HepG2 (cell line): ENCODE data around the gene SGMS1. TPM values are rescaled to one million over a fixed set of nuclear protein-coding genes. Genes with fewer than 3 reads are reported as not detected.

ENCODE experiments used
- ARHGAP35 ChIP-seq: sonication (generic); formaldehyde crosslinking; IDR thresholded peaks from 2 replicates; pipeline ENCODE4 v1.9.0; 2022; ENCODE audit warnings: mild to moderate bottlenecking, inconsistent platforms, moderate library complexity, missing genetic modification reagents, borderline replicate concordance
- ATM ChIP-seq: fragments of 450-650 bp; IDR thresholded peaks from 2 replicates; pipeline ENCODE4 v1.7.1; 2017; ENCODE audit warnings: mild to moderate bottlenecking, borderline replicate concordance
- CBX1 ChIP-seq: IDR thresholded peaks from one replicate; pipeline ENCODE4 v1.6.1; 2016; ENCODE audit warnings: antibody characterized with exemption, low read depth
- DBP ChIP-seq: sonication (generic); formaldehyde crosslinking; IDR thresholded peaks from 2 replicates; pipeline ENCODE4 v1.4.0; 2020; ENCODE audit warnings: missing genetic modification reagents; ENCODE audit errors: not compliant biosample characterization
- ELF1 ChIP-seq: sonication (generic); formaldehyde crosslinking; IDR thresholded peaks from 2 replicates; pipeline ENCODE4 v1.4.0; 2020; ENCODE audit warnings: missing genetic modification reagents
- FOXC1 ChIP-seq: sonication (generic); formaldehyde crosslinking; IDR thresholded peaks from 2 replicates; pipeline ENCODE4 v1.8.0; 2022; ENCODE audit warnings: mild to moderate bottlenecking, missing genetic modification reagents, borderline replicate concordance
- GATA4 ChIP-seq: sonication (generic); IDR thresholded peaks from 2 replicates; pipeline ENCODE4 v1.6.1; 2016; ENCODE audit warnings: antibody characterized with exemption, low read depth, borderline replicate concordance
- KAT7 ChIP-seq: IDR thresholded peaks from 2 replicates; pipeline ENCODE4 v1.6.1; 2018; ENCODE audit warnings: borderline replicate concordance, missing compliant biosample characterization
- MEF2D ChIP-seq: sonication (generic); formaldehyde crosslinking; IDR thresholded peaks from 2 replicates; pipeline ENCODE4 v1.5.1; 2020; ENCODE audit warnings: mild to moderate bottlenecking, missing genetic modification reagents
- MEIS2 ChIP-seq: sonication (generic); formaldehyde crosslinking; IDR thresholded peaks from 2 replicates; pipeline ENCODE4 v1.9.0; 2021; ENCODE audit warnings: mild to moderate bottlenecking, missing genetic modification reagents
- NFYB ChIP-seq: sonication (generic); formaldehyde crosslinking; IDR thresholded peaks from 2 replicates; pipeline ENCODE4 v1.4.0; 2020; ENCODE audit warnings: missing genetic modification reagents
- NR2F1 ChIP-seq, 2 experiments: fragments of 450-650 bp in 1 of 2; formaldehyde crosslinking in 1 of 2; IDR thresholded peaks; 2 replicates each; pipeline versions ENCODE4 v1.5.0 to v1.6.1; 2016 to 2020; ENCODE audit warnings: mild to moderate bottlenecking in 1 of 2, missing compliant biosample characterization in 1 of 2, missing genetic modification reagents in 1 of 2, moderate library complexity in 1 of 2
- ONECUT2 ChIP-seq: sonication (generic); formaldehyde crosslinking; IDR thresholded peaks from 2 replicates; pipeline ENCODE4 v1.4.0; 2020; ENCODE audit warnings: missing genetic modification reagents
- RBM39 ChIP-seq: fragments of 200-400 bp; formaldehyde crosslinking; IDR thresholded peaks from one replicate; pipeline ENCODE4 v1.6.1; 2018; ENCODE audit warnings: antibody characterized with exemption, mild to moderate bottlenecking, low read depth, low read length; ENCODE audit not compliant: poor library complexity, severe bottlenecking
- SP2 ChIP-seq: sonication (generic); formaldehyde crosslinking; IDR thresholded peaks from 2 replicates; pipeline ENCODE4 v1.5.1; 2020; ENCODE audit warnings: mild to moderate bottlenecking, missing genetic modification reagents
- SPEN ChIP-seq: sonication (generic); formaldehyde crosslinking; IDR thresholded peaks from 2 replicates; pipeline ENCODE4 v1.5.1; 2020; ENCODE audit warnings: low read depth, mild to moderate bottlenecking, missing genetic modification reagents
- ZFP1 ChIP-seq: IDR thresholded peaks from 2 replicates; pipeline ENCODE4 v1.6.1; 2016
- ZSCAN21 ChIP-seq: sonication (generic); formaldehyde crosslinking; IDR thresholded peaks from 2 replicates; pipeline ENCODE4 v1.8.0; 2022; ENCODE audit warnings: mild to moderate bottlenecking, missing genetic modification reagents, moderate library complexity, borderline replicate concordance
- polyA plus RNA-seq, 8 experiments: library from polyadenylated mRNA; depleted of rRNA in 3 of 8; stranded (reverse) in 7 of 8; unstranded in 1 of 8; fragments of >200 nt; fragmentation: Illumina TruSeq in 4 of 8; extraction: Trizol in 4 of 8; gene quantifications; 2 replicates each; pipeline versions ENCODE4 v1.2.1 to v1.2.3, GENCODE V29; 2011 to 2016; ENCODE audit warnings: low read depth in 4 of 8, missing spikeins in 1 of 8, mixed read lengths in 1 of 8; ENCODE audit not compliant: insufficient read depth in 1 of 8
- total RNA-seq, 5 experiments: library from RNA; depleted of rRNA; stranded (reverse); fragments of >200 nt; fragmentation: Illumina TruSeq; extraction: Trizol; gene quantifications; 2 replicates each; pipeline ENCODE4 v1.2.3, GENCODE V29; 2016; ENCODE audit warnings: low read depth in 1 of 5
- TF ChIP-seq, protein P1 (sequence below): fragments of 450-650 bp; IDR thresholded peaks from 2 replicates; pipeline ENCODE4 v1.6.1; 2017; ENCODE audit warnings: mild to moderate bottlenecking
- TF ChIP-seq, protein P2 (sequence below): sonication (generic); formaldehyde crosslinking; IDR thresholded peaks from 2 replicates; pipeline ENCODE4 v1.8.0; 2022; ENCODE audit warnings: mild to moderate bottlenecking, missing genetic modification reagents, moderate library complexity
- TF ChIP-seq, protein P3 (sequence below): sonication (generic); formaldehyde crosslinking; IDR thresholded peaks from 2 replicates; pipeline ENCODE4 v1.9.0; 2022; ENCODE audit warnings: low read depth, missing genetic modification reagents
- TF ChIP-seq, protein P4 (sequence below): sonication (generic); formaldehyde crosslinking; IDR thresholded peaks from 2 replicates; pipeline ENCODE4 v1.8.0; 2022; ENCODE audit warnings: missing genetic modification reagents, mild to moderate bottlenecking, moderate library complexity, borderline replicate concordance

SGMS1 gene
- total and polyA plus RNA-seq, 2 of the 13 experiments (the other 11 are each of a cell fraction or from before 2014, with no cell fraction given), result 6.5 to 15.1 TPM

DNA sequence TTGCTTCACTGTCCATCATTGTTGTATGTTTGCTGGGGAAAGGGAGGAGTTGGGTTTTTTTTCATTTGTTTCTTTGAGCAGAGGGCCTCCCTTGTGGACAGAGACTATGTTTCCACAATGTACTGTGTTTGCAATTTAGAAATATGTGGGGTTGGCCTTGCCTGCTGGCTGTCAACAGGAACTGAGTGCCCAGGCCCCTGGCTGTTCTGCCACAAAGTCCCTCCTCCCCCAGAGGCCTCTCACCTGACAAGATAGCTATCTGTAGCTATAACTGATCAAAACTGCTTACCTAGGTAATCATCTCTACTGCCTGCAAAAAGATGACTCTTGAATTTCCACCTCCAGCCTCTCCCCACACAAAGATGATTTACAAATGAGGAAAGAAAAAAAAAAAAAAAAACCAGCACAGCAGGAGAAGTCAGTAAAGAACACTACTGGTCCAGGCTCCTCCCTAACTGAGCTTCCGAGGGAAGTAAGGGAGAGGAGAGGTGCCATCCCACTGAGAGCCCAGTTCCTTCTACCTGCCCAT is 121.8 kb downstream of the SGMS1 start (continued):
- TF ChIP-seq NFYB (CRISPR knock-in tag) (no peak), NR2F1 (CRISPR knock-in tag; IDR thresholded peaks at IDR 0.05) (no peak), ZFP1 (CRISPR knock-in tag) (peak; percentile 56; the same call in 1 of the 2 replicates), ARHGAP35 (no peak), ONECUT2 (CRISPR knock-in tag) (no peak), CBX1 (no peak), ATM (no peak), FOXC1 (CRISPR knock-in tag) (no peak), MEF2D (CRISPR knock-in tag) (peak; percentile 67; the same call in 1 of the 2 replicates), SPEN (CRISPR knock-in tag) (no peak; the same call in 1 of the 2 replicates), DBP (CRISPR knock-in tag) (no peak), RBM39 (no peak), ZSCAN21 (no peak), SP2 (CRISPR knock-in tag) (no peak), ELF1 (CRISPR knock-in tag) (peak; percentile 67; the same call in 1 of the 2 replicates), GATA4 (no peak), KAT7 (CRISPR knock-in tag) (no peak), MEIS2 (CRISPR knock-in tag) (peak; percentile 80)
- TF ChIP-seq, protein P1, sequence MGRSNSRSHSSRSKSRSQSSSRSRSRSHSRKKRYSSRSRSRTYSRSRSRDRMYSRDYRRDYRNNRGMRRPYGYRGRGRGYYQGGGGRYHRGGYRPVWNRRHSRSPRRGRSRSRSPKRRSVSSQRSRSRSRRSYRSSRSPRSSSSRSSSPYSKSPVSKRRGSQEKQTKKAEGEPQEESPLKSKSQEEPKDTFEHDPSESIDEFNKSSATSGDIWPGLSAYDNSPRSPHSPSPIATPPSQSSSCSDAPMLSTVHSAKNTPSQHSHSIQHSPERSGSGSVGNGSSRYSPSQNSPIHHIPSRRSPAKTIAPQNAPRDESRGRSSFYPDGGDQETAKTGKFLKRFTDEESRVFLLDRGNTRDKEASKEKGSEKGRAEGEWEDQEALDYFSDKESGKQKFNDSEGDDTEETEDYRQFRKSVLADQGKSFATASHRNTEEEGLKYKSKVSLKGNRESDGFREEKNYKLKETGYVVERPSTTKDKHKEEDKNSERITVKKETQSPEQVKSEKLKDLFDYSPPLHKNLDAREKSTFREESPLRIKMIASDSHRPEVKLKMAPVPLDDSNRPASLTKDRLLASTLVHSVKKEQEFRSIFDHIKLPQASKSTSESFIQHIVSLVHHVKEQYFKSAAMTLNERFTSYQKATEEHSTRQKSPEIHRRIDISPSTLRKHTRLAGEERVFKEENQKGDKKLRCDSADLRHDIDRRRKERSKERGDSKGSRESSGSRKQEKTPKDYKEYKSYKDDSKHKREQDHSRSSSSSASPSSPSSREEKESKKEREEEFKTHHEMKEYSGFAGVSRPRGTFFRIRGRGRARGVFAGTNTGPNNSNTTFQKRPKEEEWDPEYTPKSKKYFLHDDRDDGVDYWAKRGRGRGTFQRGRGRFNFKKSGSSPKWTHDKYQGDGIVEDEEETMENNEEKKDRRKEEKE, result no peak
- TF ChIP-seq, protein P2, sequence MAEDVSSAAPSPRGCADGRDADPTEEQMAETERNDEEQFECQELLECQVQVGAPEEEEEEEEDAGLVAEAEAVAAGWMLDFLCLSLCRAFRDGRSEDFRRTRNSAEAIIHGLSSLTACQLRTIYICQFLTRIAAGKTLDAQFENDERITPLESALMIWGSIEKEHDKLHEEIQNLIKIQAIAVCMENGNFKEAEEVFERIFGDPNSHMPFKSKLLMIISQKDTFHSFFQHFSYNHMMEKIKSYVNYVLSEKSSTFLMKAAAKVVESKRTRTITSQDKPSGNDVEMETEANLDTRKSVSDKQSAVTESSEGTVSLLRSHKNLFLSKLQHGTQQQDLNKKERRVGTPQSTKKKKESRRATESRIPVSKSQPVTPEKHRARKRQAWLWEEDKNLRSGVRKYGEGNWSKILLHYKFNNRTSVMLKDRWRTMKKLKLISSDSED, result no peak
- TF ChIP-seq, protein P3, sequence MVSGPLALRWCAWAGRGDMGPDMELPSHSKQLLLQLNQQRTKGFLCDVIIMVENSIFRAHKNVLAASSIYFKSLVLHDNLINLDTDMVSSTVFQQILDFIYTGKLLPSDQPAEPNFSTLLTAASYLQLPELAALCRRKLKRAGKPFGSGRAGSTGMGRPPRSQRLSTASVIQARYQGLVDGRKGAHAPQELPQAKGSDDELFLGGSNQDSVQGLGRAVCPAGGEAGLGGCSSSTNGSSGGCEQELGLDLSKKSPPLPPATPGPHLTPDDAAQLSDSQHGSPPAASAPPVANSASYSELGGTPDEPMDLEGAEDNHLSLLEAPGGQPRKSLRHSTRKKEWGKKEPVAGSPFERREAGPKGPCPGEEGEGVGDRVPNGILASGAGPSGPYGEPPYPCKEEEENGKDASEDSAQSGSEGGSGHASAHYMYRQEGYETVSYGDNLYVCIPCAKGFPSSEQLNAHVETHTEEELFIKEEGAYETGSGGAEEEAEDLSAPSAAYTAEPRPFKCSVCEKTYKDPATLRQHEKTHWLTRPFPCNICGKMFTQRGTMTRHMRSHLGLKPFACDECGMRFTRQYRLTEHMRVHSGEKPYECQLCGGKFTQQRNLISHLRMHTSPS (CRISPR knock-in tag), result peak; percentile 61; the same call in 1 of the 2 replicates
- TF ChIP-seq, protein P4, sequence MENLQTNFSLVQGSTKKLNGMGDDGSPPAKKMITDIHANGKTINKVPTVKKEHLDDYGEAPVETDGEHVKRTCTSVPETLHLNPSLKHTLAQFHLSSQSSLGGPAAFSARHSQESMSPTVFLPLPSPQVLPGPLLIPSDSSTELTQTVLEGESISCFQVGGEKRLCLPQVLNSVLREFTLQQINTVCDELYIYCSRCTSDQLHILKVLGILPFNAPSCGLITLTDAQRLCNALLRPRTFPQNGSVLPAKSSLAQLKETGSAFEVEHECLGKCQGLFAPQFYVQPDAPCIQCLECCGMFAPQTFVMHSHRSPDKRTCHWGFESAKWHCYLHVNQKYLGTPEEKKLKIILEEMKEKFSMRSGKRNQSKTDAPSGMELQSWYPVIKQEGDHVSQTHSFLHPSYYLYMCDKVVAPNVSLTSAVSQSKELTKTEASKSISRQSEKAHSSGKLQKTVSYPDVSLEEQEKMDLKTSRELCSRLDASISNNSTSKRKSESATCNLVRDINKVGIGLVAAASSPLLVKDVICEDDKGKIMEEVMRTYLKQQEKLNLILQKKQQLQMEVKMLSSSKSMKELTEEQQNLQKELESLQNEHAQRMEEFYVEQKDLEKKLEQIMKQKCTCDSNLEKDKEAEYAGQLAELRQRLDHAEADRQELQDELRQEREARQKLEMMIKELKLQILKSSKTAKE (CRISPR knock-in tag), result no peak
